Epithelial cell of esophagus (primary cell): ENCODE data around the gene ZMIZ1.
A peak's percentile ranks its signal among the peaks of the same experiment; 100 is the strongest.

Experiments
- DNase-seq: peaks from one replicate; pipeline ENCODE4 v3.0.0; 2010; ENCODE audit warnings: low read depth
- H3K4me3 ChIP-seq: 2 replicates; pipeline ENCODE4 v1.5.1; 2011; ENCODE audit warnings: mild to moderate bottlenecking, low read length, control low read depth
- TF ChIP-seq, protein P1 (sequence below): IDR thresholded peaks from 2 replicates; pipeline ENCODE4 v1.5.1; 2011; ENCODE audit warnings: low read depth, mild to moderate bottlenecking, low read length, control low read depth, inconsistent platforms; ENCODE audit not compliant: insufficient read depth; ENCODE audit errors: missing control alignments

Gene ZMIZ1

DNA sequence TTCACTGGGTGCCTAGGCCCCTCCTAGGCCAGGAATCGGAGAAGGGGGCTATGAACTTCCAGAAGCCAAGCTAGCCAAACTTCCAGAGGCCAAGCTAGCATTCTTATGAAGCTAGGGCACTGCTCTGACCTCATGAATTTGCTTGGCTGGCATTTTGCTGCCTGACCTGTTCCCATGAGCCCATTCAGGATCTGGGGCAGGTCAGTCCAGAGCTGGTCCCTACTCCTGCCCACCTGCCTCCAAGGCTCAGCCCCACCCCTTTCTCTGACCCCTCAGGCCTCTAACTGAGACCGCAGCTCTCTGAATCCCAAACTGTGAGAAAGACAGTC, 277.2 kb downstream of the ZMIZ1 start:
- TF ChIP-seq, protein P1, sequence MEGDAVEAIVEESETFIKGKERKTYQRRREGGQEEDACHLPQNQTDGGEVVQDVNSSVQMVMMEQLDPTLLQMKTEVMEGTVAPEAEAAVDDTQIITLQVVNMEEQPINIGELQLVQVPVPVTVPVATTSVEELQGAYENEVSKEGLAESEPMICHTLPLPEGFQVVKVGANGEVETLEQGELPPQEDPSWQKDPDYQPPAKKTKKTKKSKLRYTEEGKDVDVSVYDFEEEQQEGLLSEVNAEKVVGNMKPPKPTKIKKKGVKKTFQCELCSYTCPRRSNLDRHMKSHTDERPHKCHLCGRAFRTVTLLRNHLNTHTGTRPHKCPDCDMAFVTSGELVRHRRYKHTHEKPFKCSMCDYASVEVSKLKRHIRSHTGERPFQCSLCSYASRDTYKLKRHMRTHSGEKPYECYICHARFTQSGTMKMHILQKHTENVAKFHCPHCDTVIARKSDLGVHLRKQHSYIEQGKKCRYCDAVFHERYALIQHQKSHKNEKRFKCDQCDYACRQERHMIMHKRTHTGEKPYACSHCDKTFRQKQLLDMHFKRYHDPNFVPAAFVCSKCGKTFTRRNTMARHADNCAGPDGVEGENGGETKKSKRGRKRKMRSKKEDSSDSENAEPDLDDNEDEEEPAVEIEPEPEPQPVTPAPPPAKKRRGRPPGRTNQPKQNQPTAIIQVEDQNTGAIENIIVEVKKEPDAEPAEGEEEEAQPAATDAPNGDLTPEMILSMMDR = no peak

DNA sequence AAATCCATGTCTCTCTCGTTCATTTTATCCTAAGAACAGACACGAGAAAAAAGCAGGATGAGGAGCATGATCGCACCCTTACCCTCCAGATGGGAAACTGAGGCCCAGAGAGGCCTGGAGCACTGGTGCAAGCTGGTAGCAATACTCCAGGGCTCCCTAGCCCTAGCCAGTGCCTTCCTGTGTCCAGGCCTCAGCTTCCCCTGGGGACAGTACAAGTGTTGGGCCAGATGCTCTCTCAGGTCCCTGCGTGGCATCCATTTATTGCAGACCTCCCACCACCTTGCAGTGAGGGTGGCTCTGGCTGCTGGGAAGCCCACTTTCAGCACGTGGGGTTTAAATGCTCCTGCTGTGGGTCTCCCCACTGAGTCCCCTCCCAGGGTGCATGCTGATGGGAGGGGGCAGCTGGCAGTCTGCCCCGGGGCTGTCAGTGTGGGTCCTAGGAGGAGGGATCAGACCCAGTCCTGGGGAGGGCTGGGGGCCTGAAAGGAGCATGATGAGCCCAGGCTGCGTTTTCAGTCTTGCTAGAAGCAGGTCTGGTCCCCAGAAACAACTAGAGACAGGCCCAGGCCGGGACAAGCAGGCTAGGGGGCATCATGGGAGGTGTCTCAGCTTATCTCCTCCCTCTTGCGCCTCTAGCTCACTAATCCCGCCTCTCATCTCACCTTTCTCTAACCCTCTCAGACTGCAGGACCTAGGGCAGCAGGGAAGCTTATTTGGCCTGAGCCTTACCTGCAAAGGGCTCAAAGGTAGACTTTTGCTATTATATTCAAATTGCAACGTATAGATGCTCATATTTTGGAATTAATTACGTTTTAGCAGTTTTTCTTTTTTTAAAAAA, 277.8 kb downstream of the ZMIZ1 start:
- DNase-seq = no peak
- TF ChIP-seq, protein P1 = no peak
- H3K4me3 ChIP-seq = no peak overlapping the region

More for the DNA sequence above, 277.2 kb downstream of the ZMIZ1 start:
- no peak for DNase-seq
- H3K4me3 ChIP-seq = no peak overlapping the region

DNA sequence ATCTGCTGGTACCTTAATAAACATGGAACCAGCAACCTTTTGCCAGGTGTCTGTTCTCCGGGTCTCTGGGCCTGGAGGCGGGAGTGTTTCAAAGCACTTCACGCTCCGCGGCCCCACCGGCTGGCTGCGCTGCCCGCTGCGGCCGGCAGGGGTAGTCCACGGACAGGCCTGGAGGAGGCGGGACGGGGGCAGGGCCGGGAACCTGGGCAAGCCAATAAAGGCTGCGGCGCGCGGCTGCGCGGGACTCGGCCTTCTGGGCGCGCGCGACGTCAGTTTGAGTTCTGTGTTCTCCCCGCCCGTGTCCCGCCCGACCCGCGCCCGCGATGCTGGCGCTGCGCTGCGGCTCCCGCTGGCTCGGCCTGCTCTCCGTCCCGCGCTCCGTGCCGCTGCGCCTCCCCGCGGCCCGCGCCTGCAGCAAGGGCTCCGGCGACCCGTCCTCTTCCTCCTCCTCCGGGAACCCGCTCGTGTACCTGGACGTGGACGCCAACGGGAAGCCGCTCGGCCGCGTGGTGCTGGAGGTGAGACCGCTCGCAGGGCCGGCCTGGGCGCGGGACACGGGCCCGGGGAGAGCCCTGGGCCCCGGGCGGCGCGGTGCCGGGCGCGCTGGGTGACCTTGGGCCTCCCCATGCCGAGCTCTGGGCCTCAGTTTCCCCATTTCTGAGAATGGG, 278.6 kb downstream of the ZMIZ1 start, which contains the start of gene PPIF:
Gene PPIF, plus strand, starts transcription at position 244 of the 668 bp plus-strand sequence. Its CDS starts 80 bp downstream, at position 324.
- peak; percentile 92 for DNase-seq
- peak within 1 kb of the TSS; percentile 73 for H3K4me3 ChIP-seq
- TF ChIP-seq, protein P1 = peak; percentile 66

DNA sequence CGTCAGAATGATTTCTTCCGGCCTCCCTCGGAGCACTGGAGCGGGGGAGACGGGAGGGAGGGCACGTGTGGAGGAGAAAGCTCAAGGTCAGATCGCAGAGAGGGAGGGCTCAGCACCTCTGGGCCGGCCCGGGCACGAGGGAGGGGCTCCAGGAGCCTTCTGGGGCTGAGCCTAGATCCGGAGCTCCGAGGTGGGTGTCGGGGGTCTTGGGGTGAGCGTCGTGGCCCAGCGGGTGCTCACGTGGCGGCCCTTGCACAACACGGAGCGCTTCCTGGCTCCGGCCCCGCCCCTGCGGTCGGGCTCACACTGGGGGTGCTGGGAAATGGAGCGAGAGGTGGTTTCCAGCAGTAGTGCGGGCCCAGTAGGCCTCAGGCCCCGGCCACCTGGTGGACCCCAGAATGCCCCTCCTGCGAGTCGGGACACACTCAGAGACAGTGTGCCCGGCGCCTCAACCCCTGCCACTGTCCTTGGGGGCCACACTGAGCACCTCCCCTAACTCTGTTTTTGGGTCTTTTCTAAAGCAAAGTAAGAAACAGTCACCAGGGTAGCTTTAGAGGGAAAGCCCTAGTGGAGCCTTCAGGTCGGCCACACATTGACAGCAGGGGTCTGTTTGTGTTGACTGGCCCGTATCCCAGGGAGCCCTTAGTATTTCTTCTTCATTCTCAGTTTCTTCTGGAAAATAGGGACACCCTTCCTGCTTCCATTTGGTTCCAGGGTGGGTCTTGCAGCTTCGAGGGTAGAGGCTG, 279.3 kb downstream of the ZMIZ1 start:
- H3K4me3 ChIP-seq = peak overlapping the region; percentile 73
- TF ChIP-seq, protein P1 = no peak
- DNase-seq = peak; percentile 61

DNA sequence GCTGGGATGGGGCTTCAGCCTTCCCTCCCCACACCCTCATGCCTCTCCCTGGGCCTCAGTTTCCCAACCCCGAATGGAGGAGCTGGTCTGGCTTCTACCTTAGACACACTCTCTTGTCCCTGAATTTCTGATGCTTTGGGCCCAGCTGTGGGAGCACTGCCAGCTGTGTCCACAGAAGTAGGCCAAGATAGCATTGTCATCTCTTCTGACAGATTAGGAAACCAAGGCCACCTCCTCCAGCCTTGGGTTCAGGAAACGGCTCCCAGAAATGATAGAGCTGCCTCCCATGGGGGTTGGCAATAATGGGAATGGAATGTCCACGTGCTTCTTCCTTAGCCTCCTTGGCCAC, 279.8 kb downstream of the ZMIZ1 start:
- TF ChIP-seq, protein P1 = no peak
- peak overlapping the region; percentile 73 for H3K4me3 ChIP-seq
- DNase-seq = no peak

DNA sequence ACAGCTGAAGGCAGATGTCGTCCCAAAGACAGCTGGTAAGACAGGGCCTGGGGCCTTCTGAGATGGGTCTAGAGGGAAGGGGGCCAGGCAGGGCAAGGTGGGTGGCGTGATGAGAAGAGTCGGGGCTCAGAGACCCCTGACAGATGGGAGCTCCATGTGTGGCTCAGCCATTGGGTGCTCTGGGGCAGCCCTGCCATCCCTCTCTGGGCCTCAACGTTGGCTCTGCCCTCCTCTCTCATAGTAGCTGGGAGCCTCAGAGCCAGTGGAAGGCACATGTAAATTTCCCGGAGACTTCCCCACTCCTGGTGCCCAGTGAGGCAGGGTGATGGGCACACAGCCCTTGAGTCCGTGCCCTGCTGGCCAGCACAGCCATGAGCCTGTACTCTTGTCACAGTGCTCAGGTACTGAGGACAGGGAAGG, 280.3 kb downstream of the ZMIZ1 start:
- TF ChIP-seq, protein P1 = no peak
- peak overlapping the region; percentile 73 for H3K4me3 ChIP-seq
- DNase-seq = no peak
